ENCODE results near the gene NELL2. TPM values are rescaled to one million over a fixed set of nuclear protein-coding genes. Genes with fewer than 3 reads are reported as not detected.

The NELL2 gene
- total RNA-seq, 1 experiment from 2014 or later = 0.80 TPM

DNA sequence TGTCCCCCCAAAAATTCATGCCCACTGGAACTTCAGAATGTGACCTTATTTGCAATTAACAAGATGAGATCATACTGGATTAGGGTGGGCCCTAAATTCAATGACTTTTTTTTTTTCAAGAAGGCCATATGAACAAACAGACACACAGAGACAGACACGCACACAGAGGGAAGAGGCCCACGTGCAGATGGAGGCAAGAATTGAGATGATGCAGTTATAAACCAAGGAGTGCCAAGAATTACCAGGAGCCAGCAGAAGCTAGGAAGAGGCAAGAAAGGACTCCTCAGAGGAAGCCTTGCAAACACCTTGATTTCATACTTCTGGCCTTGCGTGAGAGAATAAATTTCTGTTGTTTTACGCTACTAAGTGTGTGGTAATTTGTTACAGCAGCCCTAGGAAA is 33.4 kb downstream of the NELL2 start:
- no peak for ATAC-seq
- Histone ChIP-seq H3K79me2 (ENCODE audit: low read length) (no peaks in the 10 kb centered on the region), H3K9ac (ENCODE audit: low read length) (no peak overlapping the region), H3K27me3 (ENCODE audit: low read length) (peaks cover 17% of the 10 kb centered on the region), H3K4me2 (ENCODE audit: low read length) (no peak overlapping the region), H3K9me2 (replicated peaks; ENCODE audit: low read length) (no peaks in the 10 kb centered on the region), H4K20me1 (ENCODE audit: low read length) (no peaks in the 10 kb centered on the region), H3K27ac (ENCODE audit: low read length) (no peak overlapping the region), H2AFZ (ENCODE audit: low read length) (no peak overlapping the region), H3K4me3 (ENCODE audit: low read length) (no peak overlapping the region), H3K4me1 (ENCODE audit: insufficient read depth, low read length) (no peaks in the 10 kb centered on the region), H3K36me3 (ENCODE audit: low read depth, low read length) (no peaks in the 10 kb centered on the region), H3F3A (ENCODE audit: low read length, unreplicated experiment) (no peaks in the 10 kb centered on the region), H3K9me3 (ENCODE audit: low read length) (no peaks in the 10 kb centered on the region)
- DNase-seq = no peak
- ChIA-PET POLR2A (ENCODE audit: unreplicated experiment) (no interaction called here), CTCF (no interaction called here)
- intact Hi-C loops (cut with micrococcal nuclease) = no loop called here
- TF ChIP-seq EZH2phosphoT487 (IDR thresholded peaks at IDR 0.05; ENCODE audit: borderline replicate concordance, low read length) (no peak), EZH2 (IDR thresholded peaks at IDR 0.05; ENCODE audit: low read length, unreplicated experiment) (no peak), CTCF (conservative IDR thresholded peaks at IDR 0.05; ENCODE audit: low read depth, low read length) (no peak)
- no TSS peak for BruUV-seq (replicated peaks)

DNA sequence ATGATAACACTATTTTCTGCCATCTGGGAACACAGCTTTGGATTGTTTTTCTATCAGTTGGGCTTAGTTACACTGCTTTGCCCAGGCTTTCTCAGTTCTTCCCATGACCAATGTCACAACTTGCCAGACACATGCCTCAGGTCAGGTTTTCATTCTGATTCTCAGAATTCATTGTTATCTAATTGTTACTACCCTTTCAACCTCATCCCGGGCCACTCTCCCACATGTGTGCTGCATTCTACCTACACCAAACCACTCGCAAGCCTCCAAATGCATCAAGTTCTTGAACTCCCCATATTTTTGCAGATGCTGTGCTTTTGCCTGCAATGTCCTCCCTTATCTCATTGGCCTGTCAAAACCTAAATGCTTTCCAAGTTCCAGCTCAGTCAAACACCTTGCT is 36.3 kb downstream of the NELL2 start:
- no peaks in the 10 kb centered on the region for H3K4me1 ChIP-seq (ENCODE audit: insufficient read depth, low read length)
- H3K79me2 ChIP-seq (ENCODE audit: low read length) = no peaks in the 10 kb centered on the region
- no peaks in the 10 kb centered on the region for H3F3A ChIP-seq (ENCODE audit: low read length, unreplicated experiment)
- intact Hi-C loops (cut with micrococcal nuclease) = no loop called here
- no peak overlapping the region for H2AFZ ChIP-seq (ENCODE audit: low read length)
- no peaks in the 10 kb centered on the region for H3K9me3 ChIP-seq (ENCODE audit: low read length)
- no peak for ATAC-seq
- H3K27me3 ChIP-seq (ENCODE audit: low read length) = peaks cover 21% of the 10 kb centered on the region
- H3K36me3 ChIP-seq (ENCODE audit: low read depth, low read length) = no peaks in the 10 kb centered on the region
- no TSS peak for BruUV-seq (replicated peaks)
- H3K4me3 ChIP-seq (ENCODE audit: low read length) = no peak overlapping the region
- H3K4me2 ChIP-seq (ENCODE audit: low read length) = no peak overlapping the region
- no peaks in the 10 kb centered on the region for H3K9me2 ChIP-seq (replicated peaks; ENCODE audit: low read length)
- TF ChIP-seq CTCF (conservative IDR thresholded peaks at IDR 0.05; ENCODE audit: low read depth, low read length) (no peak), EZH2 (IDR thresholded peaks at IDR 0.05; ENCODE audit: low read length, unreplicated experiment) (no peak), EZH2phosphoT487 (IDR thresholded peaks at IDR 0.05; ENCODE audit: borderline replicate concordance, low read length) (no peak)
- DNase-seq = no peak
- ChIA-PET CTCF (no interaction called here), POLR2A (ENCODE audit: unreplicated experiment) (no interaction called here)
- H3K27ac ChIP-seq (ENCODE audit: low read length) = no peak overlapping the region
- no peaks in the 10 kb centered on the region for H4K20me1 ChIP-seq (ENCODE audit: low read length)
- H3K9ac ChIP-seq (ENCODE audit: low read length) = no peak overlapping the region

- ATAC-seq = no peak
- Histone ChIP-seq H4K20me1 (ENCODE audit: low read length) (no peaks in the 10 kb centered on the region), H3K27ac (ENCODE audit: low read length) (no peak overlapping the region), H3K9me2 (replicated peaks; ENCODE audit: low read length) (no peaks in the 10 kb centered on the region), H3K4me3 (ENCODE audit: low read length) (no peak overlapping the region), H3K9ac (ENCODE audit: low read length) (no peak overlapping the region), H3K9me3 (ENCODE audit: low read length) (no peaks in the 10 kb centered on the region), H3K4me2 (ENCODE audit: low read length) (no peak overlapping the region), H3K79me2 (ENCODE audit: low read length) (no peaks in the 10 kb centered on the region), H3K4me1 (ENCODE audit: insufficient read depth, low read length) (no peaks in the 10 kb centered on the region), H3K27me3 (ENCODE audit: low read length) (peaks cover 31% of the 10 kb centered on the region; the same call in 1 of the 2 replicates), H2AFZ (ENCODE audit: low read length) (no peak overlapping the region), H3F3A (ENCODE audit: low read length, unreplicated experiment) (no peaks in the 10 kb centered on the region), H3K36me3 (ENCODE audit: low read depth, low read length) (no peaks in the 10 kb centered on the region)
- intact Hi-C loops (cut with micrococcal nuclease) = no loop called here
- TF ChIP-seq EZH2 (IDR thresholded peaks at IDR 0.05; ENCODE audit: low read length, unreplicated experiment) (no peak), EZH2phosphoT487 (IDR thresholded peaks at IDR 0.05; ENCODE audit: borderline replicate concordance, low read length) (no peak), CTCF (conservative IDR thresholded peaks at IDR 0.05; ENCODE audit: low read depth, low read length) (no peak)
- ChIA-PET CTCF (no interaction called here), POLR2A (ENCODE audit: unreplicated experiment) (no interaction called here)
- no TSS peak for BruUV-seq (replicated peaks)
- no peak for DNase-seq
Observed at GRCh38 chr12:44837114-44837755, 38.9 kb downstream of the NELL2 start.
